ENCODE results near the gene MOSPD3. TPM values are rescaled to one million over a fixed set of nuclear protein-coding genes. Genes with fewer than 3 reads are reported as not detected.

MOSPD3 gene
- total RNA-seq, 4 donors from 2014 or later = 6.6 to 16.8 (median 12.0) TPM

GRCh38 chr7:100583132-100584053 lies 28.9 kb upstream of the MOSPD3 start:
- Histone ChIP-seq H3K27me3 (no peaks in the 10 kb centered on the region), H3K27ac (replicated peaks in 1 of 4) (peak overlapping the region; percentile 89 to 96 (median 92)), H3K4me1 (peaks cover 36 to 55% (median 46%) of the 10 kb centered on the region in 4 donors), H3K4me3 (peak overlapping the region; percentile 87 to 100 (median 94)), H3K9me3 (no peaks in the 10 kb centered on the region), H3K36me3 (peaks cover 31 to 45% (median 43%) of the 10 kb centered on the region in 4 donors)
- 53% methylated on average over 20 of the region's 23 CpGs for WGBS
- intact Hi-C loops (cut with DNase I) = no loop called here
- TF ChIP-seq POLR2A (IDR thresholded peaks at IDR 0.05; ENCODE audit: low read depth) (no peak), POLR2AphosphoS5 (IDR thresholded peaks at IDR 0.05) (no peak), EP300 (IDR thresholded peaks at IDR 0.05) (no peak)
- TF ChIP-seq, protein P1, sequence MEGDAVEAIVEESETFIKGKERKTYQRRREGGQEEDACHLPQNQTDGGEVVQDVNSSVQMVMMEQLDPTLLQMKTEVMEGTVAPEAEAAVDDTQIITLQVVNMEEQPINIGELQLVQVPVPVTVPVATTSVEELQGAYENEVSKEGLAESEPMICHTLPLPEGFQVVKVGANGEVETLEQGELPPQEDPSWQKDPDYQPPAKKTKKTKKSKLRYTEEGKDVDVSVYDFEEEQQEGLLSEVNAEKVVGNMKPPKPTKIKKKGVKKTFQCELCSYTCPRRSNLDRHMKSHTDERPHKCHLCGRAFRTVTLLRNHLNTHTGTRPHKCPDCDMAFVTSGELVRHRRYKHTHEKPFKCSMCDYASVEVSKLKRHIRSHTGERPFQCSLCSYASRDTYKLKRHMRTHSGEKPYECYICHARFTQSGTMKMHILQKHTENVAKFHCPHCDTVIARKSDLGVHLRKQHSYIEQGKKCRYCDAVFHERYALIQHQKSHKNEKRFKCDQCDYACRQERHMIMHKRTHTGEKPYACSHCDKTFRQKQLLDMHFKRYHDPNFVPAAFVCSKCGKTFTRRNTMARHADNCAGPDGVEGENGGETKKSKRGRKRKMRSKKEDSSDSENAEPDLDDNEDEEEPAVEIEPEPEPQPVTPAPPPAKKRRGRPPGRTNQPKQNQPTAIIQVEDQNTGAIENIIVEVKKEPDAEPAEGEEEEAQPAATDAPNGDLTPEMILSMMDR (IDR thresholded peaks at IDR 0.05) = no peak
- DNase-seq (ENCODE audit: extremely low spot score) = peak; percentile 94

DNA sequence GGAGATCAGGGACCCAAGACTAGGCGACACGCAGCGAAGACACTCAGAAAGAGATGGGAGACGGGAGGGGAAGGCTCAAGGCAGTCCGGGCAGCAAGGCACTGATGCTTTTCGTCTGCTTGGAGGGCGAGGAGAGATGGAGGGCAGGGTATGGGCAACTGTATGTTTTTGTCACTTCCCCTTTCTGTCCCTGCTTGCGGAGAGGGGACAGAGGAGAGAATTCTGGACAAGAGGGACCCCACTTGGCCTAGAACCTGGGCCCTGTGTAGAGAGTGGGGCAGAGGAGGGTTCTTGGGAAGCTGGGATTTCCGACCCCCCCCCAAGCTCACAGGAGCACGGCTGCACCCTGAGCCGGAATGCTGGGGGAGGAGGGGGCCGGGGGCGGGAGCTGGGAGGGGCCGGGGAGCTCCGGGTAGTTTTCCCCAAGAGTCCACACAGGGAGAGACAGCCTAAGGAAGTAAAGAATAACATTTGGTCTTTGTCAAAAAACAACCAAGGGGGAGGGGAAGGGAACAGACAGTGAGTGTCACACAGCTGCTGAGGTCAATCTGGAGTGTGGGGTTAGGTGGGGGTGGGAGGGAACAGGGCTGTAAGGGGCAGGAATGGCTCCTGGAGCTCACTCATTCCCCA lies 28.2 kb upstream of the MOSPD3 start:
- Histone ChIP-seq H3K9me3 (no peaks in the 10 kb centered on the region), H3K4me3 (peak overlapping the region; percentile 87 to 100 (median 94)), H3K36me3 (peaks cover 23 to 37% (median 35%) of the 10 kb centered on the region in 4 donors), H3K27me3 (no peaks in the 10 kb centered on the region), H3K4me1 (peaks cover 36 to 55% (median 46%) of the 10 kb centered on the region in 4 donors), H3K27ac (replicated peaks in 1 of 4) (peak overlapping the region; percentile 89 to 96 (median 92))
- DNase-seq (ENCODE audit: extremely low spot score) = no peak
- intact Hi-C loops (cut with DNase I) = no loop called here
- TF ChIP-seq, protein P1 (IDR thresholded peaks at IDR 0.05) = no peak
- no peak for TF ChIP-seq EP300 (IDR thresholded peaks at IDR 0.05)
- TF ChIP-seq POLR2AphosphoS5 (IDR thresholded peaks at IDR 0.05) = no peak
- TF ChIP-seq POLR2A (IDR thresholded peaks at IDR 0.05; ENCODE audit: low read depth) = no peak
- WGBS = 34% methylated on average over 13 of the region's 15 CpGs

GRCh38 chr7:100584683-100585510 lies 27.4 kb upstream of the MOSPD3 start:
- Histone ChIP-seq H3K4me1 (peaks cover 36 to 55% (median 46%) of the 10 kb centered on the region in 4 donors), H3K4me3 (peak overlapping the region; percentile 87 to 100 (median 94)), H3K27me3 (no peaks in the 10 kb centered on the region), H3K36me3 (peaks cover 20 to 30% (median 28%) of the 10 kb centered on the region in 4 donors), H3K9me3 (no peaks in the 10 kb centered on the region), H3K27ac (replicated peaks in 1 of 4) (peak overlapping the region; percentile 89 to 96 (median 92))
- DNase-seq (ENCODE audit: extremely low spot score) = no peak
- no peak for TF ChIP-seq POLR2A (IDR thresholded peaks at IDR 0.05; ENCODE audit: low read depth)
- no peak for TF ChIP-seq EP300 (IDR thresholded peaks at IDR 0.05)
- TF ChIP-seq, protein P1 (IDR thresholded peaks at IDR 0.05) = no peak
- TF ChIP-seq POLR2AphosphoS5 (IDR thresholded peaks at IDR 0.05) = no peak
- intact Hi-C loops (cut with DNase I) = no loop called here
- 7% methylated on average over 20 of the region's 20 CpGs for WGBS

- no peak for DNase-seq (ENCODE audit: extremely low spot score)
- Histone ChIP-seq H3K27ac (replicated peaks in 1 of 4) (peak within 1 kb of the TSS; percentile 90 to 96 (median 94)), H3K27me3 (peaks cover 0 to 8% (median 0%) of the 10 kb centered on the region in 4 donors), H3K36me3 (peaks cover 17 to 25% (median 20%) of the 10 kb centered on the region in 4 donors), H3K4me3 (peak within 1 kb of the TSS; percentile 87 to 100 (median 94)), H3K9me3 (no peaks in the 10 kb centered on the region), H3K4me1 (peaks cover 36 to 61% (median 49%) of the 10 kb centered on the region in 4 donors)
- 0% methylated on average over 14 of the region's 61 CpGs for WGBS
- intact Hi-C loops (cut with DNase I) = loop anchor here (2.0 kb wide), 1 partner anchor 17 kb away; the partner anchor contains the start of gene PCOLCE
- TF ChIP-seq POLR2A (IDR thresholded peaks at IDR 0.05; ENCODE audit: low read depth) (peak; percentile 98), POLR2AphosphoS5 (IDR thresholded peaks at IDR 0.05) (peak; percentile 97 to 100)
- TF ChIP-seq, protein P1 (IDR thresholded peaks at IDR 0.05) = no peak
These were observed 26.7 kb upstream of the MOSPD3 start, which contains the start of gene LRCH4 for GRCh38 chr7:100585511-100586265. Gene LRCH4, minus strand, starts transcription at chr7:100586129. Its CDS starts 29 bp downstream, at chr7:100586100.

Measured in esophagus muscularis mucosa (tissue), 4 donors.